Measurements from ENCODE around the gene MANEA. TPM values are rescaled to one million over a fixed set of nuclear protein-coding genes. Genes with fewer than 3 reads are reported as not detected.

The MANEA gene
- total and polyA plus RNA-seq, 4 donors = 2.4 to 15.4 (median 8.3) TPM

DNA sequence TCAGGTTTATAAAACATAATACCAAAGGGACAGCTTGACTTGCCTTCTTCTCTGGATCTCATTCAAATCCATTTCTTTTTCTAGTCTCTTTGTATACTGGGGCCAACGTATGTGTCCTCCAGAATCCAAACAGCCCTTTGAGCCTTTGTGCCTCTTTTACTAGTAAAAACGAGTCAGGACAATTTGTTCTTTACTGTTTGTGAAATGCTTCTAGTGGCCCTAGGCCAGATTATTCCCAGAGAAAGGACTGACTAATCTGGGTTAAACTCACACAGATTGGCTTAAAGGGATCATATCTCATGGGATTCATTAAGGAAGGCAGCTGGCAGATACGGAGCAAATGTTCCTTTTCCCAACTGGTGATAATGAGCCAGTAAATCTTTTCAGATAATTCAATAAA, 32.1 kb upstream of the MANEA start:
- DNase-seq = no peak
- peaks cover 0 to 3% (median 0%) of the 10 kb centered on the region in 4 donors for H3K9me3 ChIP-seq (ENCODE audit: control insufficient read depth in 4 of 4, insufficient read depth in 3 of 4, low read length in 3 of 4)
- 58 to 81% methylated on average over 3 of the region's 3 CpGs for WGBS, 2 donors
- TF ChIP-seq, protein P1, sequence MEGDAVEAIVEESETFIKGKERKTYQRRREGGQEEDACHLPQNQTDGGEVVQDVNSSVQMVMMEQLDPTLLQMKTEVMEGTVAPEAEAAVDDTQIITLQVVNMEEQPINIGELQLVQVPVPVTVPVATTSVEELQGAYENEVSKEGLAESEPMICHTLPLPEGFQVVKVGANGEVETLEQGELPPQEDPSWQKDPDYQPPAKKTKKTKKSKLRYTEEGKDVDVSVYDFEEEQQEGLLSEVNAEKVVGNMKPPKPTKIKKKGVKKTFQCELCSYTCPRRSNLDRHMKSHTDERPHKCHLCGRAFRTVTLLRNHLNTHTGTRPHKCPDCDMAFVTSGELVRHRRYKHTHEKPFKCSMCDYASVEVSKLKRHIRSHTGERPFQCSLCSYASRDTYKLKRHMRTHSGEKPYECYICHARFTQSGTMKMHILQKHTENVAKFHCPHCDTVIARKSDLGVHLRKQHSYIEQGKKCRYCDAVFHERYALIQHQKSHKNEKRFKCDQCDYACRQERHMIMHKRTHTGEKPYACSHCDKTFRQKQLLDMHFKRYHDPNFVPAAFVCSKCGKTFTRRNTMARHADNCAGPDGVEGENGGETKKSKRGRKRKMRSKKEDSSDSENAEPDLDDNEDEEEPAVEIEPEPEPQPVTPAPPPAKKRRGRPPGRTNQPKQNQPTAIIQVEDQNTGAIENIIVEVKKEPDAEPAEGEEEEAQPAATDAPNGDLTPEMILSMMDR (IDR thresholded peaks at IDR 0.05; ENCODE audit: control extremely low read depth, extremely low read depth) = no peak
- peak overlapping the region in 1 of 2 donors; percentile 26 for H3K27ac ChIP-seq (ENCODE audit: low read depth in 1 of 2, low read length in 1 of 2)
- H3K4me1 ChIP-seq (ENCODE audit: control insufficient read depth in 5 of 5, insufficient read depth in 5 of 5, low read length in 5 of 5) = peaks cover 0 to 3% (median 0%) of the 10 kb centered on the region in 5 donors
- no peak overlapping the region for H3K9ac ChIP-seq (ENCODE audit: insufficient read depth in 1 of 2, low read length in 2 of 2)
- no peaks in the 10 kb centered on the region for H3K36me3 ChIP-seq (ENCODE audit: control insufficient read depth in 4 of 4, insufficient read depth in 4 of 4, low read length in 4 of 4)
- H3K27me3 ChIP-seq (ENCODE audit: control insufficient read depth in 3 of 3, insufficient read depth in 3 of 3, low read length in 2 of 3) = no peaks in the 10 kb centered on the region
- no peak for ATAC-seq (ENCODE audit: insufficient read depth, low FRiP score)
- no peak overlapping the region for H3K4me3 ChIP-seq

DNA sequence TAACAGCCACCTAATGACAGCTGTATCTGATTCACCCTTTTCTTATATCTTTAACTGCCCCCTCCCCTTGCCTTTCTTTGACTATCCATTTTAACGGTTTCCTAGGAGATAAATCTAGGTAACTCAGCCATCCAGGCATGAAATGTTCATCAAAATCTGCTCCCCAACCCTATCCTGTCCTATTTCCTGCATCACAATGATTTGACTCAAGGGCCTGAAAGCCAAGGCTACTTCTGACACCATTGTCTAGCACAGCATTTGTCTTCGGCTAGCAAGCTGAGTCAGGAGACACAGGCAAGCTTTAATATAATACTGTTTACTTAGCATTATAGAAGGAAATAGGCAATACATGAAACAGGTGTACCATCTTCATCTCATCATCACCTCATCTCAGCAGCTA, 31.6 kb upstream of the MANEA start:
- Histone ChIP-seq H3K9me3 (ENCODE audit: control insufficient read depth in 4 of 4, insufficient read depth in 3 of 4, low read length in 3 of 4) (peaks cover 0 to 3% (median 0%) of the 10 kb centered on the region in 4 donors), H3K36me3 (ENCODE audit: control insufficient read depth in 4 of 4, insufficient read depth in 4 of 4, low read length in 4 of 4) (no peaks in the 10 kb centered on the region), H3K4me3 (no peak overlapping the region), H3K27ac (ENCODE audit: low read depth in 1 of 2, low read length in 1 of 2) (peak overlapping the region in 1 of 2 donors; percentile 26), H3K9ac (ENCODE audit: insufficient read depth in 1 of 2, low read length in 2 of 2) (no peak overlapping the region), H3K27me3 (ENCODE audit: control insufficient read depth in 3 of 3, insufficient read depth in 3 of 3, low read length in 2 of 3) (no peaks in the 10 kb centered on the region), H3K4me1 (ENCODE audit: control insufficient read depth in 5 of 5, insufficient read depth in 5 of 5, low read length in 5 of 5) (peaks cover 0 to 3% (median 0%) of the 10 kb centered on the region in 5 donors)
- WGBS, 2 donors = 70 to 80% methylated on average over 2 of the region's 2 CpGs
- no peak for ATAC-seq (ENCODE audit: insufficient read depth, low FRiP score)
- TF ChIP-seq, protein P1 (IDR thresholded peaks at IDR 0.05; ENCODE audit: control extremely low read depth, extremely low read depth) = no peak
- DNase-seq = no peak

DNA sequence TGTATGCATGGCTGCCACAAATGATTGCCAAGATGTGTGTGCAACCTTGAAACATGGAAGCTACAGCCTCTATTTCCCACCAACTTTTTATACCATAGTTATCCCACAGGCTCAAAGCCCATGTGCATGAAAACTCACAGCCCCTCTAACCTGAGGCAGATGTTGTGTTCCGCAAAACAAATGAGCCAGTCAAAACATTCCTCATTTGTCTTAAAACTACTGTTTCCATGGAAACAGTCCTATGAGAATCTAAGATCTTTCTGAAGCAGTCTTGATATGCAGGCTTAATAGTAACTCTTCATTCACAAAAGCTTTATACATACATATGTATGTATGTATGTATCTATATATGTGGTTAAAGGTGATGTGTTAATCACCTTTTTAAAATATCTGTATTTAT, 31.2 kb upstream of the MANEA start:
- Histone ChIP-seq H3K4me3 (no peak overlapping the region), H3K4me1 (ENCODE audit: control insufficient read depth in 5 of 5, insufficient read depth in 5 of 5, low read length in 5 of 5) (peaks cover 0 to 3% (median 0%) of the 10 kb centered on the region in 5 donors), H3K27me3 (ENCODE audit: control insufficient read depth in 3 of 3, insufficient read depth in 3 of 3, low read length in 2 of 3) (no peaks in the 10 kb centered on the region), H3K9me3 (ENCODE audit: control insufficient read depth in 4 of 4, insufficient read depth in 3 of 4, low read length in 3 of 4) (peaks cover 0 to 3% (median 0%) of the 10 kb centered on the region in 4 donors), H3K36me3 (ENCODE audit: control insufficient read depth in 4 of 4, insufficient read depth in 4 of 4, low read length in 4 of 4) (no peaks in the 10 kb centered on the region), H3K9ac (ENCODE audit: insufficient read depth in 1 of 2, low read length in 2 of 2) (no peak overlapping the region), H3K27ac (ENCODE audit: low read depth in 1 of 2, low read length in 1 of 2) (no peak overlapping the region)
- DNase-seq (no peak), ATAC-seq (ENCODE audit: insufficient read depth, low FRiP score) (no peak)
- TF ChIP-seq, protein P1 (IDR thresholded peaks at IDR 0.05; ENCODE audit: control extremely low read depth, extremely low read depth) = no peak
- WGBS, 2 donors = 94 to 96% methylated on average over 1 of the region's 1 CpG

DNA sequence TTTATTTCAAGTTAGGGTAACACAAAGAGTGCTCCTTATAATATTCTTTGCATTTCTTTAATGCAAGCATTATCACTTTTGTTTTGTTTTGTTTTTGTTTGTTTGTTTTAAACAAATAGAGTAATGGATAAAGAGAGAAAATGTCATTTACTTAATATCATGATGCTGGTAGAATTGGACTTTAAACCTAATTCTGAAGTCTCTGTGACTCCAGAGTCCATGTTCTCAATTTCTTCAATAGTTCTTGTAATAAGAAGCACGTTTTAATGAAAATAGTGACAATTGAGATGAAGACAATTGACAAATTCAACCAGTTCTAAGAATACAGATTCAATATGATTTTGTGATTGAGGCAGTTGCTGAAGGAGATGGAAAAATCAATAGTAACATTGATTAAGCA, 30.3 kb upstream of the MANEA start:
- Histone ChIP-seq H3K27ac (ENCODE audit: low read depth in 1 of 2, low read length in 1 of 2) (no peak overlapping the region), H3K4me3 (no peak overlapping the region), H3K36me3 (ENCODE audit: control insufficient read depth in 4 of 4, insufficient read depth in 4 of 4, low read length in 4 of 4) (no peaks in the 10 kb centered on the region), H3K9ac (ENCODE audit: insufficient read depth in 1 of 2, low read length in 2 of 2) (no peak overlapping the region), H3K27me3 (ENCODE audit: control insufficient read depth in 3 of 3, insufficient read depth in 3 of 3, low read length in 2 of 3) (no peaks in the 10 kb centered on the region), H3K4me1 (ENCODE audit: control insufficient read depth in 5 of 5, insufficient read depth in 5 of 5, low read length in 5 of 5) (peaks cover 0 to 3% (median 0%) of the 10 kb centered on the region in 5 donors), H3K9me3 (ENCODE audit: control insufficient read depth in 4 of 4, insufficient read depth in 3 of 4, low read length in 3 of 4) (no peaks in the 10 kb centered on the region)
- 69 to 81% methylated on average over 1 of the region's 1 CpG for WGBS, 2 donors
- DNase-seq (no peak), ATAC-seq (ENCODE audit: insufficient read depth, low FRiP score) (no peak)
- TF ChIP-seq, protein P1 (IDR thresholded peaks at IDR 0.05; ENCODE audit: control extremely low read depth, extremely low read depth) = no peak

Measured in lung (tissue), 12 donors.